GM12801 (cell line): Measurements from ENCODE around the gene ATP9A.

Experiments used
- TF ChIP-seq, protein P1 (sequence below): IDR thresholded peaks from one replicate; pipeline ENCODE4 v1.5.1; 2011; ENCODE audit warnings: control low read depth; ENCODE audit not compliant: insufficient read length; ENCODE audit errors: extremely low read depth

ATP9A gene

DNA sequence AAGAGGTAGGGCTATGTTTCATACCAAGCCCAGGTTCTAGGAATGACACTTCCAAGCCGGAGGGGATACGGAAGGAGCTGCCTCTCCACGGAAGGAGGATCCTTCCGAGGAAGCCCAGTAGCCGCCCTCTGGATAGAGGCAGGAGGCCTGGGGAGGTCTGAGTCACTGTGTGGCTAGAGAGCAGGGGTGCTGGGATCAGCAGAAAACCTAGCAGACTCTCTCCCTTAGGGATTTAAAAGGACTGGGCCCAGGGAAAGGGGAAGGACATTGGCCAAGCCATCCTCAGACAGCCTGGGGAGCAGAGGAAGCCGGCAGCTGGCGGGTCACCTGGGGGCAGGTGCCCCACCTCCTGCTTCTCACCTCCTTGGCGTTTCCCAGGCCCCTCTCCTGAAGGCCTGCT, 189.1 kb downstream of the ATP9A start:
- TF ChIP-seq, protein P1, sequence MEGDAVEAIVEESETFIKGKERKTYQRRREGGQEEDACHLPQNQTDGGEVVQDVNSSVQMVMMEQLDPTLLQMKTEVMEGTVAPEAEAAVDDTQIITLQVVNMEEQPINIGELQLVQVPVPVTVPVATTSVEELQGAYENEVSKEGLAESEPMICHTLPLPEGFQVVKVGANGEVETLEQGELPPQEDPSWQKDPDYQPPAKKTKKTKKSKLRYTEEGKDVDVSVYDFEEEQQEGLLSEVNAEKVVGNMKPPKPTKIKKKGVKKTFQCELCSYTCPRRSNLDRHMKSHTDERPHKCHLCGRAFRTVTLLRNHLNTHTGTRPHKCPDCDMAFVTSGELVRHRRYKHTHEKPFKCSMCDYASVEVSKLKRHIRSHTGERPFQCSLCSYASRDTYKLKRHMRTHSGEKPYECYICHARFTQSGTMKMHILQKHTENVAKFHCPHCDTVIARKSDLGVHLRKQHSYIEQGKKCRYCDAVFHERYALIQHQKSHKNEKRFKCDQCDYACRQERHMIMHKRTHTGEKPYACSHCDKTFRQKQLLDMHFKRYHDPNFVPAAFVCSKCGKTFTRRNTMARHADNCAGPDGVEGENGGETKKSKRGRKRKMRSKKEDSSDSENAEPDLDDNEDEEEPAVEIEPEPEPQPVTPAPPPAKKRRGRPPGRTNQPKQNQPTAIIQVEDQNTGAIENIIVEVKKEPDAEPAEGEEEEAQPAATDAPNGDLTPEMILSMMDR, result no peak

GRCh38 chr20:51578145-51578459, 190.1 kb downstream of the ATP9A start:
- TF ChIP-seq, protein P1, result no peak

- TF ChIP-seq, protein P1, result no peak
These were observed 190.6 kb downstream of the ATP9A start for GRCh38 chr20:51577432-51578144.

DNA sequence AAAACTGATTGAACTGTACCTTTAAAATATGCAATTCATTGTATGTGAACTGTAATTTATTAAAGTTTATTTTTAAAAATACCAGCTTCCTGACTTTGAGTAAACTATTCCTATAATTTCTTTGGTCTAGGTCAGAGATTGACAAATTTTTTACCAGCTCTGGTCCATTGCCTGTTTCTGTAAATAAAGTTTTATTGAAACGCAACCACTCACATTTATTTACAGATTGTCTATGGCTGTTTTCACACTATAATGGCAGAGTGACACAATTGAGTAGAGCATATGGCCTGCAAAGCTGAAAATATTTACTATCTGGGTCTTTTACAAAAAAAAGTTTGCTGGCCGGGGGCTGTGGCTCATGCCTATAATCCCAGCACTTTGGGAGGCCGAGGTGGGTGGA, 192.7 kb downstream of the ATP9A start:
- TF ChIP-seq, protein P1, result no peak

GRCh38 chr20:51574248-51575033, 193.7 kb downstream of the ATP9A start:
- TF ChIP-seq, protein P1, result no peak

GRCh38 chr20:51573576-51574243, 194.5 kb downstream of the ATP9A start:
- TF ChIP-seq, protein P1, result no peak

- TF ChIP-seq, protein P1, result no peak
These were observed 196.8 kb downstream of the ATP9A start for GRCh38 chr20:51571460-51571794.
